Astrocyte (in vitro differentiated cells and primary cell): Measurements from ENCODE around the gene PAK6. TPM values are rescaled to one million over a fixed set of nuclear protein-coding genes. Genes with fewer than 3 reads are reported as not detected.

Experiments used
- DNase-seq: peaks from one replicate; pipeline ENCODE4 v3.0.0-alpha.2; 2010; ENCODE audit warnings: low read depth
- FAIRE-seq: peaks from 2 replicates; lab custom pipeline; 2011; peaks lifted over from hg19 to GRCh38; lab: Jason Lieb, UNC
- H2AFZ ChIP-seq: 2 replicates; pipeline ENCODE4 v1.6.0; 2012; ENCODE audit warnings: low read depth, low read length, inconsistent platforms
- H3K27ac ChIP-seq: 2 replicates; pipeline ENCODE4 v1.5.1; 2011; ENCODE audit warnings: low read depth, low read length, inconsistent platforms
- H3K27me3 ChIP-seq: 2 replicates; pipeline ENCODE4 v1.6.0; 2011; ENCODE audit warnings: low read length, inconsistent platforms; ENCODE audit not compliant: insufficient read depth
- H3K36me3 ChIP-seq: 2 replicates; pipeline ENCODE4 v1.5.1; 2011; ENCODE audit warnings: low read length, inconsistent platforms; ENCODE audit not compliant: insufficient read depth
- H3K4me1 ChIP-seq: 2 replicates; pipeline ENCODE4 v1.5.1; 2011; ENCODE audit warnings: low read length, inconsistent platforms; ENCODE audit not compliant: insufficient read depth
- H3K4me2 ChIP-seq: 2 replicates; pipeline ENCODE4 v1.6.0; 2012; ENCODE audit warnings: low read length, inconsistent platforms
- H3K4me3 ChIP-seq: 2 replicates; pipeline ENCODE4 v1.5.1; 2011; ENCODE audit warnings: low read depth, mild to moderate bottlenecking, low read length, inconsistent platforms; ENCODE audit not compliant: insufficient read depth
- H3K79me2 ChIP-seq: 2 replicates; pipeline ENCODE4 v1.6.0; 2012; ENCODE audit warnings: mild to moderate bottlenecking, low read length, inconsistent platforms; ENCODE audit not compliant: insufficient read depth
- H3K9ac ChIP-seq: 2 replicates; pipeline ENCODE4 v1.6.0; 2012; ENCODE audit warnings: mild to moderate bottlenecking, low read length, inconsistent platforms
- H3K9me3 ChIP-seq: 2 replicates; pipeline ENCODE4 v1.5.1; 2012; ENCODE audit warnings: low read depth, mild to moderate bottlenecking, low read length, inconsistent platforms; ENCODE audit not compliant: insufficient read depth
- H4K20me1 ChIP-seq: 2 replicates; pipeline ENCODE4 v1.6.0; 2012; ENCODE audit warnings: low read length, inconsistent platforms; ENCODE audit not compliant: insufficient read depth
- H3K27ac Mint-ChIP-seq: one replicate; pipeline ENCODE4 v1.8.0; 2021; ENCODE audit warnings: mild to moderate bottlenecking, mixed read lengths; ENCODE audit not compliant: unreplicated experiment
- H3K27me3 Mint-ChIP-seq: one replicate; pipeline ENCODE4 v1.8.0; 2021; ENCODE audit warnings: low read depth, mixed read lengths; ENCODE audit not compliant: unreplicated experiment
- H3K36me3 Mint-ChIP-seq: one replicate; pipeline ENCODE4 v1.8.0; 2021; ENCODE audit warnings: low read depth, mixed read lengths; ENCODE audit not compliant: unreplicated experiment
- H3K4me1 Mint-ChIP-seq: one replicate; pipeline ENCODE4 v1.8.0; 2021; ENCODE audit warnings: low read depth, mixed read lengths; ENCODE audit not compliant: unreplicated experiment
- H3K4me3 Mint-ChIP-seq: one replicate; pipeline ENCODE4 v1.8.0; 2021; ENCODE audit warnings: mild to moderate bottlenecking, moderate library complexity, mixed read lengths; ENCODE audit not compliant: unreplicated experiment
- H3K9me3 Mint-ChIP-seq: one replicate; pipeline ENCODE4 v1.8.0; 2021; ENCODE audit warnings: mild to moderate bottlenecking, mixed read lengths; ENCODE audit not compliant: unreplicated experiment
- EZH2 ChIP-seq: IDR thresholded peaks from 2 replicates; pipeline ENCODE4 v1.6.1; 2012; ENCODE audit warnings: mild to moderate bottlenecking, low read length, inconsistent platforms; ENCODE audit not compliant: insufficient read depth
- total RNA-seq: library from RNA; stranded (reverse); gene quantifications from 2 replicates; pipeline ENCODE4 v1.2.1, GENCODE V29; 2021
- TF ChIP-seq, protein P1 (sequence below): IDR thresholded peaks from 2 replicates; pipeline ENCODE4 v1.5.1; 2011; ENCODE audit warnings: low read depth, mild to moderate bottlenecking, inconsistent platforms, low read length, moderate library complexity; ENCODE audit not compliant: insufficient read depth

Gene PAK6
- total RNA-seq, 1 donor from 2014 or later = 1.1 TPM

DNA sequence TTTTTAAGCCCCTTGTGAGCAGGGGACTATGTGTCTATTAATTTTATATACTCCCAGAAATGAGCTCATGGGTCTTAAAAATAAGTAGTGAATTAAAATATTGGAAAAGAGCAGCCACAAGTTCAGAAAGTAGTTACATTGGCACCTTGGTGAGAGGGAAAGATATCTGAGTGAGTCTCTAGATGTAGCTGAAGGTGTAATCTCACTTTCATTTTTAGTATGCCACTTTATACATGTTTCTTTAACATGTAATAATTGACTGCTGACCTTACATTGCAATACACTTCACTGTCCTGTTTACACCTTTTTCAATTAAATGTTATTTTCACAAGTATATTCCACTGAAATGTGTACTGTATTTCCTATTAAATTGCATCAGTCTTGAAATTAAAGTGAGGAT lies 12.1 kb upstream of the PAK6 start:
- no peak overlapping the region for H3K27ac Mint-ChIP-seq
- H3K9me3 Mint-ChIP-seq = no peaks in the 10 kb centered on the region
- no peaks in the 10 kb centered on the region for H3K36me3 Mint-ChIP-seq
- Histone ChIP-seq H3K4me2 (no peak overlapping the region), H3K36me3 (peaks cover 5% of the 10 kb centered on the region), H3K9me3 (no peaks in the 10 kb centered on the region), H3K9ac (no peak overlapping the region), H2AFZ (no peak overlapping the region), H4K20me1 (no peaks in the 10 kb centered on the region), H3K27me3 (no peaks in the 10 kb centered on the region), H3K4me1 (no peaks in the 10 kb centered on the region), H3K27ac (no peak overlapping the region), H3K79me2 (no peaks in the 10 kb centered on the region), H3K4me3 (no peak overlapping the region)
- DNase-seq (no peak), FAIRE-seq (no peak)
- no peaks in the 10 kb centered on the region for H3K4me1 Mint-ChIP-seq
- TF ChIP-seq, protein P1, sequence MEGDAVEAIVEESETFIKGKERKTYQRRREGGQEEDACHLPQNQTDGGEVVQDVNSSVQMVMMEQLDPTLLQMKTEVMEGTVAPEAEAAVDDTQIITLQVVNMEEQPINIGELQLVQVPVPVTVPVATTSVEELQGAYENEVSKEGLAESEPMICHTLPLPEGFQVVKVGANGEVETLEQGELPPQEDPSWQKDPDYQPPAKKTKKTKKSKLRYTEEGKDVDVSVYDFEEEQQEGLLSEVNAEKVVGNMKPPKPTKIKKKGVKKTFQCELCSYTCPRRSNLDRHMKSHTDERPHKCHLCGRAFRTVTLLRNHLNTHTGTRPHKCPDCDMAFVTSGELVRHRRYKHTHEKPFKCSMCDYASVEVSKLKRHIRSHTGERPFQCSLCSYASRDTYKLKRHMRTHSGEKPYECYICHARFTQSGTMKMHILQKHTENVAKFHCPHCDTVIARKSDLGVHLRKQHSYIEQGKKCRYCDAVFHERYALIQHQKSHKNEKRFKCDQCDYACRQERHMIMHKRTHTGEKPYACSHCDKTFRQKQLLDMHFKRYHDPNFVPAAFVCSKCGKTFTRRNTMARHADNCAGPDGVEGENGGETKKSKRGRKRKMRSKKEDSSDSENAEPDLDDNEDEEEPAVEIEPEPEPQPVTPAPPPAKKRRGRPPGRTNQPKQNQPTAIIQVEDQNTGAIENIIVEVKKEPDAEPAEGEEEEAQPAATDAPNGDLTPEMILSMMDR = no peak
- TF ChIP-seq EZH2 = no peak
- H3K27me3 Mint-ChIP-seq = peaks cover 6% of the 10 kb centered on the region
- H3K4me3 Mint-ChIP-seq = no peak overlapping the region

DNA sequence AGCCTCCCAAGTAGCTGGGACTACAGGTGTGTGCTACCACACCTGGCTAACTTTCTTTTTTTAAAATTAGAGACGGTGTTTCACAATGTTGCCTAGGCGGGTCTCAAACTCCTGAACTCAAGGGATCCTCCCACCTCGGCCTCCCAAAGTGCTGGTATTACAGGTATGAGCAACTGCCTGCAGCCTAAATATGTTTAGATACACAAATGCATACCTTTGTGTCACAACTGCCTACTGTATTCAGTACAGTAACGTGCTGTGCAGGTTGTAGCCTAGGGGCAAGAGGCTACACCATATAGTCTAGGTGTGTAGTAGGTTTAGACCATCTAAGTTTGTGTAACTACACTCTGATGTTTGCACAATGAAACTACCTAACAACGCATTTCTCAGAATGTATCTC lies 9.5 kb upstream of the PAK6 start:
- DNase-seq = no peak
- H3K4me3 ChIP-seq = no peak overlapping the region
- H3K27ac Mint-ChIP-seq = no peak overlapping the region
- no peak overlapping the region for H3K4me3 Mint-ChIP-seq
- FAIRE-seq = no peak
- H3K9me3 Mint-ChIP-seq = no peaks in the 10 kb centered on the region
- H3K27me3 ChIP-seq = no peaks in the 10 kb centered on the region
- H3K4me1 ChIP-seq = no peaks in the 10 kb centered on the region
- H3K9me3 ChIP-seq = no peaks in the 10 kb centered on the region
- peaks cover 3% of the 10 kb centered on the region for H3K36me3 ChIP-seq
- H3K4me1 Mint-ChIP-seq = peaks cover 3% of the 10 kb centered on the region
- no peaks in the 10 kb centered on the region for H3K79me2 ChIP-seq
- H3K4me2 ChIP-seq = no peak overlapping the region
- no peak overlapping the region for H2AFZ ChIP-seq
- no peaks in the 10 kb centered on the region for H3K36me3 Mint-ChIP-seq
- H3K9ac ChIP-seq = no peak overlapping the region
- no peak overlapping the region for H3K27ac ChIP-seq
- H3K27me3 Mint-ChIP-seq = peaks cover 6% of the 10 kb centered on the region
- TF ChIP-seq EZH2 = no peak
- TF ChIP-seq, protein P1 = no peak
- H4K20me1 ChIP-seq = no peaks in the 10 kb centered on the region

DNA sequence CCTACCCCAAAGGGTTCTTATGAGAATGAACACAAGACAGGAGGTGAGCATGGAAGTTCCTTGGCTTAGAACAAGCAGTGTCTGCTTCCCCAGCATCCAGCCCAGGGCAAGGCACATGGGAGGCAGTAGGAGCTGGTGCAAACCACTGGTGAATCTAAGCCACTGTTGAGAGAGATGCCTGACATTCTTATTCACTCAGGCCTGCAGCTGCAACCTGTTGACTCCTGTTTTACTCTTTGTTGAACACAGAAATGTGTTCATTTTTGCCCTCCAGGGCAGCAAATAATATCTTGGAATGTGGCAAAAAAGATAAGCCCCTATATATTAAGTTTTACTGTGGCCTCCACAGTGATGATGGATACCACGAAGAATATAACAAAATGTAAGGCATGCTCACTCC lies 8.9 kb upstream of the PAK6 start:
- DNase-seq = no peak
- no peak for TF ChIP-seq EZH2
- TF ChIP-seq, protein P1 = no peak
- Mint-ChIP-seq H3K36me3 (no peaks in the 10 kb centered on the region), H3K4me3 (no peak overlapping the region), H3K9me3 (no peaks in the 10 kb centered on the region), H3K27ac (no peak overlapping the region), H3K27me3 (peaks cover 1% of the 10 kb centered on the region), H3K4me1 (peaks cover 9% of the 10 kb centered on the region)
- Histone ChIP-seq H3K4me3 (no peak overlapping the region), H3K9ac (no peak overlapping the region), H3K9me3 (no peaks in the 10 kb centered on the region), H2AFZ (no peak overlapping the region), H3K36me3 (peaks cover 3% of the 10 kb centered on the region), H3K27ac (no peak overlapping the region), H3K79me2 (no peaks in the 10 kb centered on the region), H3K4me2 (no peak overlapping the region), H3K4me1 (no peaks in the 10 kb centered on the region), H3K27me3 (no peaks in the 10 kb centered on the region), H4K20me1 (no peaks in the 10 kb centered on the region)
- no peak for FAIRE-seq
